Measurements from ENCODE around the gene OSBPL10. TPM values are rescaled to one million over a fixed set of nuclear protein-coding genes. Genes with fewer than 3 reads are reported as not detected.
A peak's percentile ranks its signal among the peaks of the same experiment; 100 is the strongest.
"Not testable (repeated sequence)": the region's sequence is repeated elsewhere in the genome, so short reads cannot be mapped to it uniquely, and the experiment has no call there.

The OSBPL10 gene
- total RNA-seq, 3 donors from 2014 or later: 3.2 to 7.0 (median 6.8) TPM

GRCh38 chr3:31695280-31696008 lies 285.6 kb downstream of the OSBPL10 start:
- DNase-seq (no peak), ATAC-seq (peak; percentile 27 to 32)
- Mint-ChIP-seq H3K4me3 (no peak overlapping the region), H3K27me3 (ENCODE audit: low read depth) (no peaks in the 10 kb centered on the region), H3K9me3 (no peaks in the 10 kb centered on the region), H3K4me1 (ENCODE audit: low read depth) (no peaks in the 10 kb centered on the region), H3K36me3 (ENCODE audit: insufficient read depth) (no peaks in the 10 kb centered on the region)

- Mint-ChIP-seq H3K36me3 (ENCODE audit: insufficient read depth) (no peaks in the 10 kb centered on the region), H3K4me1 (ENCODE audit: low read depth) (no peaks in the 10 kb centered on the region), H3K4me3 (no peak overlapping the region), H3K9me3 (peaks cover 4% of the 10 kb centered on the region), H3K27me3 (ENCODE audit: low read depth) (no peaks in the 10 kb centered on the region)
- no peak for ATAC-seq
- DNase-seq: no peak
Observed at GRCh38 chr3:31693346-31693745, 287.7 kb downstream of the OSBPL10 start.

GRCh38 chr3:31692751-31693150 lies 288.3 kb downstream of the OSBPL10 start:
- H3K27me3 Mint-ChIP-seq (ENCODE audit: low read depth): no peaks in the 10 kb centered on the region
- ATAC-seq (no peak), DNase-seq (no peak)
- H3K4me1 Mint-ChIP-seq (ENCODE audit: low read depth): no peaks in the 10 kb centered on the region
- H3K36me3 Mint-ChIP-seq (ENCODE audit: insufficient read depth): no peaks in the 10 kb centered on the region
- no peak overlapping the region for H3K4me3 Mint-ChIP-seq
- peaks cover 4% of the 10 kb centered on the region for H3K9me3 Mint-ChIP-seq

GRCh38 chr3:31690771-31691170 lies 290.3 kb downstream of the OSBPL10 start:
- DNase-seq (no peak), ATAC-seq (no peak)
- Mint-ChIP-seq H3K9me3 (peaks cover 4% of the 10 kb centered on the region), H3K4me1 (ENCODE audit: low read depth) (no peaks in the 10 kb centered on the region), H3K36me3 (ENCODE audit: insufficient read depth) (no peaks in the 10 kb centered on the region), H3K4me3 (no peak overlapping the region), H3K27me3 (ENCODE audit: low read depth) (peaks cover 2% of the 10 kb centered on the region)

- H3K36me3 Mint-ChIP-seq (ENCODE audit: insufficient read depth); ATAC-seq; H3K4me3 Mint-ChIP-seq; H3K9me3 Mint-ChIP-seq; DNase-seq; H3K27me3 Mint-ChIP-seq (ENCODE audit: low read depth); H3K4me1 Mint-ChIP-seq (ENCODE audit: low read depth): not testable (repeated sequence)
Observed at GRCh38 chr3:31689523-31689922, 291.5 kb downstream of the OSBPL10 start.

- Mint-ChIP-seq H3K4me1 (ENCODE audit: low read depth) (no peaks in the 10 kb centered on the region), H3K4me3 (no peak overlapping the region), H3K9me3 (peaks cover 4% of the 10 kb centered on the region), H3K36me3 (ENCODE audit: insufficient read depth) (no peaks in the 10 kb centered on the region), H3K27me3 (ENCODE audit: low read depth) (peaks cover 2% of the 10 kb centered on the region)
- ATAC-seq (no peak), DNase-seq (no peak)
Observed at GRCh38 chr3:31688984-31689383, 292.1 kb downstream of the OSBPL10 start.

- peaks cover 2% of the 10 kb centered on the region for H3K27me3 Mint-ChIP-seq (ENCODE audit: low read depth)
- peaks cover 4% of the 10 kb centered on the region for H3K9me3 Mint-ChIP-seq
Observed at GRCh38 chr3:31687020-31687802, 293.9 kb downstream of the OSBPL10 start.

GRCh38 chr3:31680072-31680870 lies 300.8 kb downstream of the OSBPL10 start:
- no peaks in the 10 kb centered on the region for H3K9me3 Mint-ChIP-seq
- H3K36me3 Mint-ChIP-seq (ENCODE audit: insufficient read depth): no peaks in the 10 kb centered on the region
- DNase-seq (no peak), ATAC-seq (no peak)
- H3K4me3 Mint-ChIP-seq: no peak overlapping the region
- no peaks in the 10 kb centered on the region for H3K4me1 Mint-ChIP-seq (ENCODE audit: low read depth)
- no peaks in the 10 kb centered on the region for H3K27me3 Mint-ChIP-seq (ENCODE audit: low read depth)

More at GRCh38 chr3:31687020-31687802, 293.9 kb downstream of the OSBPL10 start:
- Mint-ChIP-seq H3K4me3 (no peak overlapping the region), H3K36me3 (ENCODE audit: insufficient read depth) (no peaks in the 10 kb centered on the region), H3K4me1 (ENCODE audit: low read depth) (no peaks in the 10 kb centered on the region)
- DNase-seq (no peak), ATAC-seq (no peak)

- Mint-ChIP-seq H3K4me3 (no peak overlapping the region), H3K9me3 (no peaks in the 10 kb centered on the region), H3K36me3 (ENCODE audit: insufficient read depth) (no peaks in the 10 kb centered on the region), H3K4me1 (ENCODE audit: low read depth) (no peaks in the 10 kb centered on the region), H3K27me3 (ENCODE audit: low read depth) (no peaks in the 10 kb centered on the region)
- DNase-seq: no peak
- no peak for ATAC-seq
Observed at GRCh38 chr3:31676556-31676955, 304.5 kb downstream of the OSBPL10 start.

- no peaks in the 10 kb centered on the region for H3K36me3 Mint-ChIP-seq (ENCODE audit: insufficient read depth)
- no peaks in the 10 kb centered on the region for H3K9me3 Mint-ChIP-seq
- H3K4me1 Mint-ChIP-seq (ENCODE audit: low read depth): no peaks in the 10 kb centered on the region
- ATAC-seq (no peak), DNase-seq (no peak)
- peaks cover 2% of the 10 kb centered on the region for H3K27me3 Mint-ChIP-seq (ENCODE audit: low read depth)
- H3K4me3 Mint-ChIP-seq: no peak overlapping the region
Observed at GRCh38 chr3:31673950-31674349, 307.1 kb downstream of the OSBPL10 start.

- H3K4me3 Mint-ChIP-seq: no peak overlapping the region
- H3K27me3 Mint-ChIP-seq (ENCODE audit: low read depth): peaks cover 2% of the 10 kb centered on the region
- H3K36me3 Mint-ChIP-seq (ENCODE audit: insufficient read depth): no peaks in the 10 kb centered on the region
- ATAC-seq (no peak), DNase-seq (no peak)
- H3K4me1 Mint-ChIP-seq (ENCODE audit: low read depth): no peaks in the 10 kb centered on the region
- H3K9me3 Mint-ChIP-seq: no peaks in the 10 kb centered on the region
Observed at GRCh38 chr3:31671976-31672375, 309.1 kb downstream of the OSBPL10 start.

GRCh38 chr3:31671451-31671850 lies 309.6 kb downstream of the OSBPL10 start:
- ATAC-seq (no peak), DNase-seq (no peak)
- H3K36me3 Mint-ChIP-seq (ENCODE audit: insufficient read depth): no peaks in the 10 kb centered on the region
- H3K4me3 Mint-ChIP-seq: no peak overlapping the region
- H3K9me3 Mint-ChIP-seq: no peaks in the 10 kb centered on the region
- H3K4me1 Mint-ChIP-seq (ENCODE audit: low read depth): no peaks in the 10 kb centered on the region
- peaks cover 2% of the 10 kb centered on the region for H3K27me3 Mint-ChIP-seq (ENCODE audit: low read depth)

- Mint-ChIP-seq H3K4me1 (ENCODE audit: low read depth) (no peaks in the 10 kb centered on the region), H3K36me3 (ENCODE audit: insufficient read depth) (no peaks in the 10 kb centered on the region), H3K27me3 (ENCODE audit: low read depth) (peaks cover 2% of the 10 kb centered on the region), H3K9me3 (no peaks in the 10 kb centered on the region), H3K4me3 (no peak overlapping the region)
- ATAC-seq (no peak), DNase-seq (no peak)
Observed at GRCh38 chr3:31670722-31671121, 310.3 kb downstream of the OSBPL10 start.

- DNase-seq: no peak
Observed at GRCh38 chr3:31670136-31670535, 310.9 kb downstream of the OSBPL10 start.

More at GRCh38 chr3:31670136-31670535, 310.9 kb downstream of the OSBPL10 start:
- no peaks in the 10 kb centered on the region for H3K36me3 Mint-ChIP-seq (ENCODE audit: insufficient read depth)
- H3K27me3 Mint-ChIP-seq (ENCODE audit: low read depth): peaks cover 2% of the 10 kb centered on the region
- no peaks in the 10 kb centered on the region for H3K4me1 Mint-ChIP-seq (ENCODE audit: low read depth)
- ATAC-seq: no peak
- no peak overlapping the region for H3K4me3 Mint-ChIP-seq
- H3K9me3 Mint-ChIP-seq: no peaks in the 10 kb centered on the region
